Stimulated activated memory B cell treated with anti-CD40 and anti-IgM and Interleukin-4, amounts not matched to agents 10 μg/mL and 1 μg/mL and 100 μg/mL, for 72 hours (primary cell): ENCODE results near the gene GPX2.

Experiments
- ATAC-seq: fragments of 150-1000 bp; cut with Tn5 transposase; 2 replicates; pipeline ENCODE4 v1.10.0; 2021
- H3K27ac Mint-ChIP-seq: one replicate; pipeline ENCODE4 v1.8.0; 2022; ENCODE audit warnings: mild to moderate bottlenecking, mixed read lengths
- H3K27me3 Mint-ChIP-seq: one replicate; pipeline ENCODE4 v1.8.0; 2022; ENCODE audit warnings: mixed read lengths
- H3K36me3 Mint-ChIP-seq: one replicate; pipeline ENCODE4 v1.8.0; 2022; ENCODE audit warnings: mixed read lengths
- H3K4me1 Mint-ChIP-seq: one replicate; pipeline ENCODE4 v1.8.0; 2022; ENCODE audit warnings: mixed read lengths
- H3K4me3 Mint-ChIP-seq: one replicate; pipeline ENCODE4 v1.8.0; 2022; ENCODE audit warnings: mild to moderate bottlenecking, moderate library complexity, mixed read lengths
- H3K9me3 Mint-ChIP-seq: one replicate; pipeline ENCODE4 v1.8.0; 2022; ENCODE audit warnings: mixed read lengths

GPX2 gene

DNA sequence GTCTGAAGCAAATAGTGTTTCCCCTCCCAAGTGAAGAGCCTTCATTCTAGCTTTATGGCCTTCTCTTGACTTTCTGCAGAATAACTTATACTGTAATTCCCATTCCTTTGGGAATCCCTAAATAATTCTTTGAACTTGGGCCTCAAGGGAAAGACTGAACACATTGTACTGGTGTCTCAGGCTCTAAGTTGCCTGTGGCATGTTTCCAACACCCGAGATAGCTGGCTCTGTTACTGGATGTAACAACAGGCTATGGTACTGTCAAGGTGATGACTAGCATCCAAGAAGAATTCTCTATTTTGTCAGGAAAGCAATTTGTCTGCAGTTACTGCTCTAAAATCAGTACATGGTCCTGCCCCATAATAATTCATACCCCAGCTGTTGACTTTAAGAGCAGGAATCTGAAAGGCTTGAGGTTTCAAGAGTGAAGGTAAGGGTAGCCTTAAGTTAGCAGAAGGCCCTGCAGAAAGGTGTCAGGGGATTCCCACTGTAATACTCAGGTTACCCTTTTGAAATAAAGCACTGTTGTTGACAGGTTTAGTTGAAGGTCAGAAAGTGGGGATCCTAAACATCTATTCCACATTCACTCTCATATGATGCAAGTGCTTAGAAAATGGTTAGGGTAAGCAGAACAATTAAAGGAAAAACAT, 5.2 kb downstream of the GPX2 start:
- H3K27ac Mint-ChIP-seq: no peak overlapping the region
- no peak overlapping the region for H3K4me3 Mint-ChIP-seq
- peaks cover 31% of the 10 kb centered on the region for H3K4me1 Mint-ChIP-seq
- peak; percentile 56 for ATAC-seq
- H3K36me3 Mint-ChIP-seq: peaks cover 52% of the 10 kb centered on the region
- H3K9me3 Mint-ChIP-seq: no peaks in the 10 kb centered on the region
- H3K27me3 Mint-ChIP-seq: no peaks in the 10 kb centered on the region

DNA sequence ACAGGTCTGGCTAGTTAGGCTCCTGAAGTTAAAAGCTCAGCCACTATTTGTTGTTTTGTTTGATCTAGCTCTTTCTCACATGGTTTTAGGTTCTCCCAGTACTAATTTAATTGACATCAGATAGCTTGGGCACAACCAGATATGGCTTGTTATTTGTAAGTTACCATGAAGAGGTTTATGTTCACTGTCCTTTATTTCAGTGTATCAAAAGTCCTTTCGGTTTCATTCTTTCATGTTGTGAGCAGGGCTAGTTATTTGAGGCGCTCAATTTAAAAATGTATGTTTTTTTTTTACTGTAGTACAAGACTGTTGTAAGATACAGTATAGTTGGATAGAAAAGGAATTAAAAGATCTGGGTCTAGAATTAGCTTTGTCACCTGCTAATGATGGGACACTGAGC, 7.0 kb downstream of the GPX2 start:
- Mint-ChIP-seq H3K27ac (no peak overlapping the region), H3K4me3 (no peak overlapping the region), H3K27me3 (no peaks in the 10 kb centered on the region), H3K36me3 (peaks cover 52% of the 10 kb centered on the region), H3K4me1 (peaks cover 31% of the 10 kb centered on the region), H3K9me3 (no peaks in the 10 kb centered on the region)
- ATAC-seq: no peak

GRCh38 chr14:64934338-64934929, 8.1 kb downstream of the GPX2 start:
- Mint-ChIP-seq H3K27me3 (no peaks in the 10 kb centered on the region), H3K4me3 (no peak overlapping the region), H3K4me1 (peaks cover 29% of the 10 kb centered on the region), H3K36me3 (peaks cover 53% of the 10 kb centered on the region), H3K27ac (no peak overlapping the region), H3K9me3 (no peaks in the 10 kb centered on the region)
- no peak for ATAC-seq

DNA sequence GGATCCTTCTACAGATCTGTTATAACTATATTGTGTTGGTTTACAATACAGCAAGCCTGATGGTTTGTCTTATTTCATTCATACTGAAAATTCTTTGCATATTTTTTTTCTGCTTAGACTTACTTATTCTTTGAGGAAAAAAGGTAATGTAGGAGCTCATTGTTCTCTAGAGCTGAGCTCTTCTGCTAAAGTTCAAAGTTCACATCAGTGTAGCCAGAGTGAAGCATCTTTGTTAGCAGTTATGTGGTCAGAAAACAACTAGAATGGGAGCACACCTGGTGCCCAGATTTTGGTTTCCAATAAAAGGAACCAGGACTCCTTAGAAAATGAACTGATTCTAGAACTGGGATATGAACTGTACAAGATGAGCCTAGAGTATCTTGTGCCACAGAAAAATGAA, 10.3 kb downstream of the GPX2 start:
- Mint-ChIP-seq H3K36me3 (peaks cover 36% of the 10 kb centered on the region), H3K27ac (no peak overlapping the region), H3K9me3 (no peaks in the 10 kb centered on the region), H3K27me3 (no peaks in the 10 kb centered on the region), H3K4me1 (peaks cover 15% of the 10 kb centered on the region), H3K4me3 (no peak overlapping the region)
- no peak for ATAC-seq

DNA sequence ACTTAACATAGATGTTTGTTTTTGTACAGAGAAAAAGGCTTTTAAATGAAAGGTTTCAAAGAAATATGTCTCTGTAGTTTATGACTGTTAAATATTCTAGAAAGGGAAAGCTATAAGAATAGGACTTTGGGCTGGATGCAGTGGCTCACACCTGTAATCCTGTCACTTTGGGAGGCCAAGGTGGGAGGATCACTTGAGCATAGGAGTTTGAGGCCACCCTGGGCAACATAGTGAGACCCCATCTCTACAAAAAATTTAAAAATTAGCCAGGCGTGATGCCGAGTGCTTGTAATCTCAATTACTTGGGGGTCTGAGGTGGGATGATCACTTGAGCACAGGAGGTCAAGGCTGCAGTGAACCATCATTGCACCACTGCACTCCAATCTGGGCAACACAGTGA, 11.4 kb downstream of the GPX2 start:
- peak overlapping the region; percentile 31 for H3K27ac Mint-ChIP-seq
- no peaks in the 10 kb centered on the region for H3K9me3 Mint-ChIP-seq
- ATAC-seq: no peak
- no peak overlapping the region for H3K4me3 Mint-ChIP-seq
- peaks cover 42% of the 10 kb centered on the region for H3K36me3 Mint-ChIP-seq
- H3K27me3 Mint-ChIP-seq: no peaks in the 10 kb centered on the region
- H3K4me1 Mint-ChIP-seq: peaks cover 5% of the 10 kb centered on the region

- no peak for ATAC-seq
- Mint-ChIP-seq H3K27me3 (no peaks in the 10 kb centered on the region), H3K9me3 (no peaks in the 10 kb centered on the region), H3K36me3 (peaks cover 46% of the 10 kb centered on the region), H3K27ac (no peak overlapping the region), H3K4me1 (peaks cover under 1% of the 10 kb centered on the region), H3K4me3 (no peak overlapping the region)
Measured at GRCh38 chr14:64930085-64930843, 12.3 kb downstream of the GPX2 start.

DNA sequence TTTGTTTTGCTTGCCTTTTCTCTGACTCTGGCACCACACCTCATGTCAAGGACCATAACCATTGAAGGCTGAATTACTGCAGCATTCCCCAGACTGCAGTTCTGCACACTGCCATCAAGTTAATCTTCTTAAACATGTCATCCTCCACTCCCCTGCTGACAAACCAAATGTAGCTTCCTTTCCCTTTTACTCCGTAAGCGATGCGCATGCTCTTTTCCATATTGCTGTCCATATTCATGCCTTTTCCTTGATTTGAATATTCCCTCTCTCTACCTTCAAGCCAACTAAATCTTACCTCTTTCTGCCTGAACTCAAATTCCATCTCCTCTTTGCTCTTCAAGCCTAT, 13.6 kb downstream of the GPX2 start:
- ATAC-seq: no peak
- Mint-ChIP-seq H3K27ac (no peak overlapping the region), H3K4me1 (peaks cover 6% of the 10 kb centered on the region), H3K4me3 (no peak overlapping the region), H3K27me3 (no peaks in the 10 kb centered on the region), H3K9me3 (no peaks in the 10 kb centered on the region), H3K36me3 (peaks cover 42% of the 10 kb centered on the region)

- Mint-ChIP-seq H3K27ac (no peak overlapping the region), H3K4me3 (no peak overlapping the region), H3K36me3 (peaks cover 39% of the 10 kb centered on the region), H3K9me3 (no peaks in the 10 kb centered on the region), H3K4me1 (peaks cover 6% of the 10 kb centered on the region), H3K27me3 (no peaks in the 10 kb centered on the region)
- ATAC-seq: no peak
Measured at GRCh38 chr14:64928239-64929013, 14.1 kb downstream of the GPX2 start.

- Mint-ChIP-seq H3K4me3 (no peak overlapping the region), H3K27ac (no peak overlapping the region), H3K36me3 (peaks cover 32% of the 10 kb centered on the region), H3K4me1 (peaks cover 6% of the 10 kb centered on the region), H3K27me3 (no peaks in the 10 kb centered on the region), H3K9me3 (no peaks in the 10 kb centered on the region)
- no peak for ATAC-seq
Measured at GRCh38 chr14:64927031-64927430, 15.5 kb downstream of the GPX2 start.

DNA sequence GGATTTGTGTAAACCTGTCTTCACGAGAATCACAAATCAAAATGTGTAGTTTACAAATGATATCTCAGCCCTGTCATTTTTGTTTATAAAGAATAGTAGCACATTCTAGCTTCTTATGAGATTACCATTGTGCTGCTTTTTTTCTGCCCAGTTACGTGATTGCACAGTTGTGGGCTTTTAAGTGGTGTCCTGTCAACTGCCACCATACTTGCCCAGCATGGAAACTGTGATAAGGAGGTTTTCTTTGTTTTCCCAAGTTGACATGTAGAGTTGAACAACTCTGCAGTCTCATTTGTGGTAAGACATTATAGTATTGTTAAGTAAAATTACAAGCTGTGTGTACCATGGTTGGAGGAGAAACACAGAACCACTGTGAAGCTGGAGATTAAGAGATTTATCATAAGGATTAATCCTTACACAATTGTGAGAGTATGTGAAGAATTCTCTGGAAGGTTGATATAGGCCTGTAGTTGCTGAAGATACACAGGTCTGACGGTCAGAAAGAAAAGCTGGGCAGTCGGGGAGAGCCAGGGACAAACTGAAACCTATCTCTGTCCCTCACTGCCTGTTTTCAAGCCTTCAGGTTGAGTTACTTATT, 16.0 kb downstream of the GPX2 start:
- Mint-ChIP-seq H3K36me3 (peaks cover 38% of the 10 kb centered on the region), H3K27me3 (no peaks in the 10 kb centered on the region), H3K27ac (no peak overlapping the region), H3K9me3 (no peaks in the 10 kb centered on the region), H3K4me1 (peaks cover 11% of the 10 kb centered on the region), H3K4me3 (no peak overlapping the region)
- no peak for ATAC-seq

DNA sequence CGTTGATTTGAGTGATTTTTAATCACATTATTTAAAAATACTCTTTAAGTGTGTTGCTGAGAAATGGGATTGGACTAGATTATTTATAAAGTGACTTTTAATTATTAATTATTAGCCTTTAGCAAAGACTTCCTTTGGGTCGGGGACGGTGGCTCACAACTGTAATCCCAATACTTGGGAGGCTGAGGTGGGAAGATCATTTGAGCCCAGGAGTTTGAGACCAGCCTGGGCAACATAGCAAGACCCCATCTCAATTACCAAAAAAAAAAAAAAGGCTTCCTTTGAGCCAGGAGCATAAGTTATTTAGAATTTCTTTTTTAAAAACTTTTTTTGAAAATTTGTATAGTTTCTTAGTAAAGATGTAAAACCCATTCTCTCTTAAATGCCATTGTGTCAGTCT, 19.5 kb downstream of the GPX2 start:
- H3K4me3 Mint-ChIP-seq: no peak overlapping the region
- H3K27me3 Mint-ChIP-seq: no peaks in the 10 kb centered on the region
- H3K9me3 Mint-ChIP-seq: no peaks in the 10 kb centered on the region
- no peak for ATAC-seq
- peaks cover 34% of the 10 kb centered on the region for H3K4me1 Mint-ChIP-seq
- H3K27ac Mint-ChIP-seq: no peak overlapping the region
- H3K36me3 Mint-ChIP-seq: peaks cover 24% of the 10 kb centered on the region

DNA sequence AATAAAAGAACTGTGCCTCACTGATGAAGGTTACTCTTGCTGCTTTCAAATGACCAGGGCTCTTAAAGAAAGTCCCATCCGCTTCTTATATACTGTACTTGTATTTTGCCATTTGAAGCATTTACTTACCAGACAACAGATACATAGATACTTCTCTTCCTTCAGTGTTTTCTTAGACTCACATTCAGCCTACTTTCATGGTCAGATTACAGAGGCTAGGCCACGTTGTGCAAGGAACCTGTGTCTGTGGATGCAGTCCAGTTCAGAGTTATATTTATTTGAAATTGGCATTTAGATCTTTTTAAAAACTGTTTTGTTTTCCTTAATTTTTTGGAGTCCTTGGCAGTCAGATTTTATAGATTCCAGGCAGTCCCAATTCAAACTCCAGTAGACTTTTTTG, 22.1 kb downstream of the GPX2 start:
- Mint-ChIP-seq H3K36me3 (peaks cover 20% of the 10 kb centered on the region), H3K9me3 (no peaks in the 10 kb centered on the region), H3K27me3 (no peaks in the 10 kb centered on the region), H3K4me3 (no peak overlapping the region), H3K27ac (no peak overlapping the region), H3K4me1 (peaks cover 56% of the 10 kb centered on the region)
- ATAC-seq: no peak

- H3K4me1 Mint-ChIP-seq: peaks cover 61% of the 10 kb centered on the region
- no peak overlapping the region for H3K4me3 Mint-ChIP-seq
- no peaks in the 10 kb centered on the region for H3K27me3 Mint-ChIP-seq
- H3K36me3 Mint-ChIP-seq: peaks cover 18% of the 10 kb centered on the region
- no peak overlapping the region for H3K27ac Mint-ChIP-seq
- H3K9me3 Mint-ChIP-seq: no peaks in the 10 kb centered on the region
- no peak for ATAC-seq
Measured at GRCh38 chr14:64919618-64920017, 22.9 kb downstream of the GPX2 start.

DNA sequence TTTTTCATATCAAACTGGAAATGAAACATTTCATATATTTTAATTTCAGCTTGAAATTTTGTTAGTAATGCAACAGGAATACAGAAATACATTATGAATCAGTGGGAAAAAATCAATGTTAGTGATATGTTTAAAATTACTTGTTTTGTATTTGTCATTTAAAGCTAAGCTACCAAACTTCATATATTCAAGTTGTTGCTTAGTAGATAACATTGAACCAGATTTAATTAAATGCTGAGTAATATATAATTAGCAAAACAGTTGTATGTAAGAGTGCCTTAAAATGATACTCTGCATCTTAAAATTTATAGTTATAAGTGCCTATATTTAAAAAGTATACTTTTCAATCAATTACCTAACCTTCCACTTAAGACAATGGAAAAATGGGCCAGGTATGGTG, 23.3 kb downstream of the GPX2 start:
- Mint-ChIP-seq H3K4me3 (no peak overlapping the region), H3K27me3 (no peaks in the 10 kb centered on the region), H3K27ac (no peak overlapping the region), H3K9me3 (no peaks in the 10 kb centered on the region), H3K4me1 (peaks cover 60% of the 10 kb centered on the region), H3K36me3 (peaks cover 14% of the 10 kb centered on the region)
- ATAC-seq: no peak

GRCh38 chr14:64918216-64918615, 24.3 kb downstream of the GPX2 start:
- no peak overlapping the region for H3K4me3 Mint-ChIP-seq
- peaks cover 64% of the 10 kb centered on the region for H3K4me1 Mint-ChIP-seq
- H3K9me3 Mint-ChIP-seq: no peaks in the 10 kb centered on the region
- no peak for ATAC-seq
- no peak overlapping the region for H3K27ac Mint-ChIP-seq
- peaks cover 13% of the 10 kb centered on the region for H3K36me3 Mint-ChIP-seq
- H3K27me3 Mint-ChIP-seq: no peaks in the 10 kb centered on the region
